Measurements from ENCODE around the gene LTK. TPM values are rescaled to one million over a fixed set of nuclear protein-coding genes. Genes with fewer than 3 reads are reported as not detected.

Gene LTK
- total and polyA plus RNA-seq, 2 of the 8 experiments (the other 6 are each of a cell fraction or from before 2014, with no cell fraction given), result 0.05 to 0.19 TPM

DNA sequence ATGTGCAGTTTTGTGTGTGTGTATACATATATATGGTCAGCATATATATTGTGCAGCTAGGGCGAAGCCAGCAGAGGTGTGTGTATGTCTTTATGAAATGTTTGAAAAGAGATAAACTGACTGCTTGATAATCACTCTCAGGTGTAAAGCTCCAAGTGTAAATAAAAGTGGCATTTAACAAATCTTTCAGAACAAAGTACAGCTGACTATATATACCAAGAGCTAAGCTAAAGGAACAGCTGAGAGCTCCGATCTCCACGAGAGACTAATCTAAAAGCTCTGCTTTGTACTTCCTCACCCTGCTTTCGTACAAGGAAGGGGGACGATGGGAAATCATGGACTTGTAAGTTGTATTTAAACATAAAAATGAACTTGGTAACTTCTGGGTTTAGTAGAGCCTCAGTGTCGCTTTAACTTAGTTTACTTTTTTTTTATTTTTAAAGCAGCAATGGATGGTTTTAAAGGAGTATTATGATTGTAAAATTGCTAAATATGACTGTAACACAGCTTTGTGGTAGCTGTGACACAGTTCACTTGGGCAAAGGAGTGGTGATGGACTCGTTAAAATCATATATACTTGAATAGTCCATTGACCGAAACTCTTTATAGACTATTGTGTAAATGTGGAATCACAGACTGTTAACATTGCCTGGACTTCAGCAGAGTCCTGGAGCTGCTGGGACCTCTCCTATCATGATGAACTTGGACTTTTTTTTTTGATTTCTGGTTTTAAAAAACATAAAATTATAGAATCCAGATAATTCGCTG lies 31.3 kb downstream of the LTK start:
- Histone ChIP-seq H3K27me3 (replicated peaks in 1 of 4; ENCODE audit: control insufficient read depth in 3 of 4, extremely low read depth in 1 of 4, insufficient read depth in 3 of 4, low read length in 3 of 4) (no peaks in the 10 kb centered on the region; a peak in 1 of 7 replicates), H3K79me2 (ENCODE audit: control insufficient read depth in 1 of 2, insufficient read depth in 2 of 2, low read length in 2 of 2) (no peaks in the 10 kb centered on the region), H2AFZ (ENCODE audit: low read length) (no peak overlapping the region), H3K4ac (replicated peaks; ENCODE audit: insufficient read length, low read depth, low read length) (no peak overlapping the region), H4K8ac (ENCODE audit: extremely low read depth, insufficient read depth, low read length) (no peak overlapping the region), H3K9me3 (ENCODE audit: insufficient read depth in 2 of 2, low read depth in 1 of 2, low read length in 1 of 2) (no peaks in the 10 kb centered on the region), H2BK20ac (ENCODE audit: low read length) (no peak overlapping the region), H3K14ac (ENCODE audit: insufficient read length) (no peak overlapping the region), H3K23me2 (ENCODE audit: low read depth, low read length) (no peaks in the 10 kb centered on the region), H3K27ac (ENCODE audit: low read depth, low read length) (no peak overlapping the region), H3K36me3 (ENCODE audit: control insufficient read depth in 2 of 4, insufficient read depth in 4 of 4, low read length in 3 of 4) (peaks cover 20 to 42% (median 28%) of the 10 kb centered on the region in 4 experiments), H2BK120ac (replicated peaks; ENCODE audit: low read depth, low read length) (no peak overlapping the region), H3K18ac (ENCODE audit: extremely low read depth, low read length) (no peak overlapping the region), H2BK5ac (ENCODE audit: low read depth, low read length) (no peak overlapping the region), H4K20me1 (replicated peaks in 1 of 2; ENCODE audit: control insufficient read depth in 1 of 2, insufficient read depth in 2 of 2, low read length in 2 of 2) (no peaks in the 10 kb centered on the region), H4K91ac (replicated peaks; ENCODE audit: insufficient read length, low read length) (no peak overlapping the region), H3K4me2 (ENCODE audit: insufficient read depth in 1 of 2, low read depth in 2 of 2, low read length in 2 of 2) (no peak overlapping the region), H3K9ac (replicated peaks in 1 of 4; ENCODE audit: extremely low read depth in 1 of 4, low read depth in 3 of 4, low read length in 3 of 4) (no peak overlapping the region), H3K4me1 (replicated peaks in 1 of 4; ENCODE audit: control insufficient read depth in 3 of 4, insufficient read depth in 4 of 4, low read length in 3 of 4) (no peaks in the 10 kb centered on the region; a peak in 1 of 7 replicates), H3K79me1 (ENCODE audit: low read depth, low read length) (no peaks in the 10 kb centered on the region), H2BK12ac (ENCODE audit: low read depth, low read length) (no peak overlapping the region), H2AK5ac (ENCODE audit: low read depth, low read length) (no peak overlapping the region), H3K4me3 (ENCODE audit: extremely low read depth in 1 of 4, insufficient read depth in 2 of 4, low read depth in 3 of 4, low read length in 4 of 4) (no peak overlapping the region), H3K56ac (replicated peaks; ENCODE audit: insufficient read length, low read depth, low read length) (no peak overlapping the region), H3K23ac (ENCODE audit: insufficient read length) (no peak overlapping the region), H2BK15ac (ENCODE audit: low read length) (no peak overlapping the region), H4K5ac (ENCODE audit: insufficient read length, low read depth, low read length) (no peak overlapping the region)
- CTCF ChIA-PET (ENCODE audit: partially characterized antibody), result interaction anchor here (1.3 to 5.1 kb wide), 3 partner anchors 11 to 24 kb away, joined by 4 to 30 read pairs (median 9); no protein-coding TSS in a partner anchor
- no peak for FAIRE-seq
- 93% methylated on average over 9 of the region's 9 CpGs; no CpG with 5 or more reads in 1 of the 2 experiments for WGBS, 2 experiments (ENCODE audit: extremely low coverage in 1 of 2, insufficient coverage in 1 of 2, insufficient read length in 1 of 2, insufficient replicate concordance in 2 of 2, low coverage in 1 of 2, low lambda C conversion rate in 2 of 2, missing lambda C conversion rate in 1 of 2)
- POLR2A ChIA-PET (ENCODE audit: partially characterized antibody), result interaction anchor here (0.7 to 1.4 kb wide), 4 partner anchors 11 to 99 kb away, joined by 3 to 5 read pairs (median 3); partner anchors contain the start of gene ITPKA
- no peak for DNase-seq (ENCODE audit: low read depth in 1 of 2, low spot score in 2 of 2)
- no peak for TF ChIP-seq CHD1 (IDR thresholded peaks at IDR 0.05; ENCODE audit: low read depth, low read length)
- no peak for TF ChIP-seq RNF2 (IDR thresholded peaks at IDR 0.05; ENCODE audit: borderline replicate concordance, low read depth, low read length, missing control alignments, poor library complexity, severe bottlenecking)
- no peak for TF ChIP-seq RXRA (IDR thresholded peaks at IDR 0.05; ENCODE audit: insufficient read depth, low read depth, low read length)
- TF ChIP-seq PHF8 (conservative IDR thresholded peaks at IDR 0.05; ENCODE audit: low read depth, low read length), result no peak
- TF ChIP-seq RAD21 (IDR thresholded peaks at IDR 0.05 in 1 of 2, conservative IDR thresholded peaks at IDR 0.05 in 1 of 2; ENCODE audit: low read depth in 2 of 2, low read length in 2 of 2), result no peak
- TF ChIP-seq SAP30 (IDR thresholded peaks at IDR 0.05; ENCODE audit: insufficient read depth, insufficient replicate concordance, low read length), result no peak
- TF ChIP-seq HDAC2 (IDR thresholded peaks at IDR 0.05; ENCODE audit: borderline replicate concordance in 1 of 2, low read depth in 2 of 2, low read length in 2 of 2), result no peak
- TF ChIP-seq TCF12 (IDR thresholded peaks at IDR 0.05; ENCODE audit: low read depth, low read length), result no peak
- no peak for TF ChIP-seq SP2 (IDR thresholded peaks at IDR 0.05; ENCODE audit: low read length)
- no peak for TF ChIP-seq EZH2 (IDR thresholded peaks at IDR 0.05; ENCODE audit: low read depth, low read length, severe bottlenecking)

All from H1 (cell line).